ENCODE data around the gene RASD2.

The RASD2 gene

GRCh38 chr22:35561796-35562526 lies 21.3 kb downstream of the RASD2 start:
- no peak for DNase-seq

DNA sequence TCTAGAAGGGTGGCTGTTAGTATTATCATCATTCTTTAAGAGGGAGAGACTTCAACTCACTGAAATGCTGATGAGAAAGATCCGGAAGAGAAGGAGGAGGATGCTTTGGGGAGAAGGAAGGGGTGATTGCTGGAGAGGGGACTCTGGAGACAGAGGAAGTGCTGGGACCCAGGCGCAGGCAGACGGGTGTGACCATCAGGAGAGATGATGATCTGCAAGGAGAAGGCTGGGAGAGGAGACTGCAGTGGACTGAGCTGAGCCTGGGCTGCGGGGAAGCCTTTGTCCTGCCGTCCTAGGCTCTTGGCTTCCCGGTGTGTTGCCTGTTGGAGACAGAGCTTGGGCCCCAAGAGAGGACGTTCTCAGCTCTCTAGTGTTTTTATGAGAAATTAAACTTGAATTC lies 22.6 kb downstream of the RASD2 start:
- no peak for DNase-seq

DNA sequence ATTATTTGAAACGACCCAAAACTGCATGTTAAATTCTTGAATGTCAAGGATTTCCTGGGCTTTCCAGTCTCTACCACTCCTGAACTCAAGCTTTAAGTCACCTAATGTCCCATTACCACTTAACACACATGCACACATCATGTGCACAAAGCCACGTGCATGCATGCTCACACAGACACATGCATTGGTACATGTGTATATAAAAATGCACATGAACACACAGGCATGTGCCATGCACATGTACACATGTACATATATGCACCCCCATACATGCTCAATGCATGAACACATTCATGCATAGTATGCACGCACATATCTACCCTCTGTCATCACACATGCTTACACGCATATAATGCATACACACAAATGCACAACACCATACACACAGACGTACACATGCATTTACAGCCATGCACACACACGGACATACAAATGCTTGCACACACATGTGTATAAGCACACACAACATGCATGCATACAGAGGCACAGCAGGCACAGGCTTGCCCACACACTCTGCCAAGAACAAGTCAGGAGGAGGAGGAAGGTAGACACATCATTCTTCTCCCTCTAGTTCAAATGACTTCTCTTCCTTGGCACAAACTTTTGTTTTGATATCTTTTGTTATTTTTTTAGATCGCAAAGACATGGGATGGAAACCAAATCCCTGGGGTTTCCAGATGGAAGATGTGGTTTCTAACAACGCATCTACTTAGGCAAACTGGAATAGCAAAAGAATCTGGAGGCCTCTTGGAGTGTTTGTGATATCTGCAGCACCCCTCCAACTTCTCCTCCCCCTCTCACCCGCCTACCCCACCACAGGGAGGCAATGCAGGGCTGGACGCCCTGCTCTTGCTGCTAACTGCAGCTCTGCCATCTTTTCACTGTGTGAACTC lies 24.6 kb downstream of the RASD2 start:
- DNase-seq = peak; percentile 20

- peak; percentile 60 for DNase-seq
Observed at GRCh38 chr22:35567351-35568141, 26.9 kb downstream of the RASD2 start.

GRCh38 chr22:35568751-35569739 lies 28.4 kb downstream of the RASD2 start:
- DNase-seq = no peak

DNA sequence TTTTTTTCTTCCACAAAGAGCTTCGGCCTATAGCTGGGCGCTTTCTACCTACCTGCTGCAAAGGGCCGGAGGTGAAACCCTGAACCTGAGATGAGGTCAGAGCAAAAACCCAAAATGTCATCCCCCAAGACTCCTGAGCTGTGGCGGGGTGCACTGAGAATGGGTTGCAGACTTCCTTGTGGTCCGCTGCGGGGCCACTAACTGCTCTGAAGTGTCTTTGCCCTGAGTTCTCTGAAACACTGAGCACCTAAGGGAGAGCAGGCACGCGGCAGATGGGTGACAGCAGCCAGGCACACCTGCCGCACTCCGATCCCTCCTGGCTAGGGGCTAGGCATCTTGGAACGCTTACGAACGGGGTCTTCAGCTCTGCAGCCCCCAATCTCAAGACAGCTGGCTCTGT lies 29.3 kb downstream of the RASD2 start:
- peak; percentile 43 for DNase-seq

GRCh38 chr22:35570686-35571194 lies 30.1 kb downstream of the RASD2 start:
- no peak for DNase-seq

DNA sequence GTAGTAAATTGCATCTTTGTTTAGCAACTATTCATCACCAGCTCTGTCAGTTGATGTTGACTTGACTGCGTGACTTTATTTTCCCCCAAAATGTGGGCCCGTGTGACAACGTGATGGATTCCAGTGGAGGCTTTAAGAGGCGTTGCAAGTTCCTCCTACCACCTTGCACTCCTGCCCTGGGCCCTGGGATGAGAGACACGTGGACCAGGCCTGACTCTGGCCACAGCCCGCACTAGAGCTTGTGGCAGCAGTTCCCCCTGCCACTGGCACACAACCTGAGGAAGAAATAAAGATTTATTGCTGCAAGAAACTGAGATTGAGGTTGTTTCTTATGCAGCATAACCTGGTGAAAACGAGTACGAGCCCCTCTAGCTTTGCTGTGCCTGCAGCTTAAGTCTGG lies 31.9 kb downstream of the RASD2 start:
- DNase-seq = no peak

DNA sequence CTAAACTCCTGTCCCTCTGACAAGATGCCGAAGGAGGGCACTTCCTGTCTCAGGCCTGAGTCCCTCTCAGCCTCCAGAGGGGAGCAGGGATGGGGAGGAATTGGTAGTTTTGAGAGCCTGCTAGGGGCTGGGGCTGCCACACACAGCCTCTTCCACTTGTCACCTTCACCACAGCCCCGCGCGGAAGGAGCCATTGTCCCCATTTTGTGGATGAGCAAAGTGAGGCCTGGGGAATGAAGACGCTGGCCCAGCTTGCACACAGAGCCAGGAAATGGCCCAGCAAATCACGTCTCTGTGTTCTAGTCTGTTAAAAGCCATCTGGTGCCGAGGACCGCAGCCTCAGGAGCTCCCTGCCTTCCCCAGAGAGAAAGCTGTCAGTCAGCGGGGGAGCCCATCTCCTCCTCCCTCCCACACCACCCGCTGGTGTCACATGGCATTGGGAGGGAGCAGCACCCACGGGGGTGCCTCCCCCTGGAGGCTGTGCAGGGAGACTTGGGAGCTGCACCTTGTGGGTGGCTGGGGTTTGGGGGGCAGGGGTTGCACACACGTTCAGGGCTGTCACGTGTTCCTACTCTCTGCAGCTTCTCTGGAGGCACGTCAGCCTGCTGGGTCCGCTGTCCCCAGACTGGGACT lies 34.6 kb downstream of the RASD2 start:
- peak; percentile 82 for DNase-seq

- no peak for DNase-seq
Observed at GRCh38 chr22:35576671-35577070, 36.0 kb downstream of the RASD2 start.

DNA sequence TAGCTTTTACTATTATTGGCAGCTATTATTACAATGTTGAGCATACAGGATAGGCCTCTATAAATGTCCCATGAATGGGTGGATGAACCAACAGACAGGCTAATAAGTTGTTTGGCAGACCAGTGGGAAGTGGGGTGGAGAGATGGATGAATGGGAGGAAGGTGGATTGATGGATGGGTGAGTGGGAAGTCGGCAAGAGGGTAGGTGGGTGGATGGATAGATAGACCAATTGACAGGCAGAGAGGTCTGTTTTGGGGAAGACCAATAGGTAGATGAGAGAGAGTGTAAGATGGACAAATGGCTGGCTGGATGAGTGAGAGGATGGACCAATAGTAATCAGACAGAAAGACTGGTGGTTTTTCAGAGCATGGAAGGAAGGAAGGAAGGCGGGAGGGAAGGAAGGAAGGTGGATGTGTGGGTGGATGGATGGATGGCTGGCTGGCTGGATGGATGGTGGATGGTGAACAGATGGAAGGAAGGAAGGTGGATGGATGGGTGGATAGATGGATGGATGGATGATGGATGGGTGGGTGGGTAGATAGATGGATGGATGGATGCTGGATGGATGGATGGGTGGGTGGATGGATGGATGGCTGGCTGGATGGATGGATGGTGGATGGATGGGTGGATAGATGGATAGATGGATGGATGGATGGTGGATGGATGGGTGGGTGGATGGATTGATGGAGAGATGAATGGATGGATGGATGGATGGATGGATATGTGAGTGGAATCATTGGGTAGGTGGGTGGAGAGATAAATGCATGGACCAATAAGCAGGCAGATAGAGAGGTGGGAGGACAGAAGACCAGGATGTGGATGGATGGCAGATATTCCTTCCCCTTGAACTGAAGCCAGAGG lies 37.4 kb downstream of the RASD2 start:
- DNase-seq = no peak

GRCh38 chr22:35578836-35579575 lies 38.4 kb downstream of the RASD2 start:
- DNase-seq = no peak

DNA sequence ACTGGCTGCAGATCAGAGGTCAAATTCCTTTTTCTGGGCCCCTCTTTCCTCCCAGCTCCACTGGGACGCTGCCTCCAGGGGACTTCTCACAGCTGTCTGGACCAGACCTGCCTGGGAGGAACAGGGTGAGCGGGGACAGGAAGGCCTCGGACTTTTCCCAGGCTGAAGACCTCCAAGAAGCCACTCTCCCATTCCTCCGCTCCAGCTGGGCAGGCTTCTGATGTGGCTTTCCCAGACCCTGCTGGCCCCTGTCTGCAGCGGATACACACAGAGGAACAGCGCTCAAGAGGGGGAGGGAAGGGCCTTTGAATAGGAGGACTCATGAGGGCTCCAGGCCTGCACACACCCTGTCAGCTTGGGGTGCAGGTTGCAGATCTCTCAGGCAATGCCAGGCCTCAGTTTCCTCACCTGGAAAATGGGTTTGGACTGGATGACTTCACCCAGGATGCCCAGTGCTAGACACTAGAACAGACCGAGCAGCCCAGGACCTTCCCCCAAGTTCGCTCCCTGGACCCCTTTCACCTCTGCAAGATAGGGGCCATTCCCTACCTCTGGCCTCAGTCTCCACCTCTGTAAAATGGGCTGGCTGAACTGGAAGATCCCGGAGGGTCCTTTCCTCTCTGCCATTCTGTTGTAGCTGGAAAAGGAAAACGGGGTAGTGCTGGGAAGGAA lies 39.9 kb downstream of the RASD2 start:
- DNase-seq = no peak

DNA sequence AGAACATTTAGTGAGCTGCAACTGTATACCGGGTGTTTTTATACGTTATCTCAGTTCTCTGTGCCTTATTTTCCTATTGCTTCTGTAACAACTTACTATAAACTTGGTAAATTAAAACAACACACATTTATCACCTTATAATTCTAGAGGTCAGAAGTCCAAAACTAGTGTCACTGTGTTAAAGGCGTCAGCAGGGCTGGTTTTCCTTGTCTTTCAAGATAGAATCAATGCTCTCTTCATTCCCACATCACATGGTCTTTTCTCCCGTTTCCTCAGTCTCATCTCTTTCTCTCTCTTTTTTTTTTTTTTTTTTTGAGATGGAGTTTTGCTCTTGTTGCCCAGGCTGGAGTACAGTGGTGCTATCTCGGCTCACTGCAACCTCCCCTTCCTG lies 40.4 kb downstream of the RASD2 start:
- DNase-seq = no peak

DNA sequence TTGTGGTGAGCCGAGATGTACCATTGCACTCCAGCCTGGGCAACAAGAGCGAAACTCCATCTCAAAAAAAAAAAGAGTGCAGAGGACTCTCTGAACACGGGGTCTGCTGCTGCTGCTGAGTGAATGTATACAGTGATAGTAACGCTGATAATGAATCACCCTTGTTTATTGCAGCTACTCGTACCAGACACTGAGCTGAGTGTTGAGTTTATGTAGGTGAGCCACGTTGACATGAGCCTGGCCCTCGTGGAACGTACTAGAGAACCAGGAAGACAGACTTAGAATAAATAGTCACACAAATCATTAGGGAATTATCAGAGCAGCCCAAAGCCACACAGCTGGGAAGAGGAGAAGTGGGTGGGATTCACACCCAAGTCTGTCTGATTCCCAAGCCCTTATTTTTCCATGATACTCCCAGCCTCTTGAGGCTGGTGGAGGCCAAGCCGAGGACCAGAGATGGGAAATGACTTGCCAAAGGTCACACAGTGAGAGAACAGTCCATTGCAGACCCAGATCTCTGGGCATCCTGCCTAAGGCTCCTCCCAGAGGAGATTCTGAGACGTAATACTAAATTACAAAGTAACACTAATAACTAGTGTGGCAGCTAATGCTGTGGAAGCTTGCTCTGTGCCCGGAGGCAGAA lies 41.7 kb downstream of the RASD2 start:
- no peak for DNase-seq

GRCh38 chr22:35582861-35583670 lies 42.4 kb downstream of the RASD2 start:
- peak; percentile 76 for DNase-seq

DNA sequence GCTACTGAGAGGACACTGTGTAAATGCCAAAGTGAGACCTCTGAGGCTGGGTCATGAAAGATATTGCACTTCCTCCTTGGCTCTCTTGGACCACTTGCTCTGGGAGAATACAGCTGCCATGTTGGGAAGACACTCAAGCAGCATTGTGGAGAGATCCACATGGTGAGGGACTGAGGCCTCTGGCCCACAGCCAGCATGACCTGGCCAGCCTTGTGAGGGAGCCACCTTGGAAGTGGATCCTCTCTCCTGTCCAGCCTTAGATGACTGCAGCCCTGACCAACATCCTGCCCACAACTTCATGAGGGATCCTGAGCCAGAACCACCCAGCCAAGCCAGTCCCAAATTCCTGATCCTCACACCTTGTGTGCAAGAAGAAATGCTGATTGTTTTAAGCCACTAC lies 46.1 kb downstream of the RASD2 start:
- no peak for DNase-seq

DNA sequence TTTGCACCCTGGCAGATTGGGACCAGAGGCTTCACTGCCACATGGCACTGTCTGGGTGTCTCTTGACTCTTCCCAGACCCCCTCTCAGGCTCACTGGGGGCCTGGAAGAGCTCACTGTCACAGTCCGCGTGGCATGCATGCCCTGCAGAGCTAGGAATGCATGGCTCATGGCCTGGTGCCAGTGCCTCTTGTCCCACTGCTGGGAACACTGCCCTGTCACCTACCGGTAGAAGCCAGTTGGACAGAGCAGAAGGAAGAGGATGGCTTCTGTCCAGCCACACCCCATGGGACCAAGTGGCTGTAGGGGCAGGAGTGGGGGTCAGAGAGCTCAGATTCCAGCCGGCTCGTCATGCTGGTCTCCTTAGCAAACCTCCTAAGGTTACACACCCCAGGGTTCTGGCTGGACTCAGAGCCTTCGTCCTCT lies 46.8 kb downstream of the RASD2 start:
- DNase-seq = no peak

Measured in NCI-H2171 treated with DMSO at 0.1 percent for 48 hours (cell line).